Right lobe of liver (tissue), 6 donors: ENCODE results near the gene PLEKHM2. TPM values are rescaled to one million over a fixed set of nuclear protein-coding genes. Genes with fewer than 3 reads are reported as not detected.
A peak's percentile ranks its signal among the peaks of the same experiment; 100 is the strongest.

Experiments used
- ATAC-seq, 4 donors: fragments of 200-7000 bp; cut with Tn5 transposase; one replicate each; pipeline ENCODE4 v1.9.1; 2020; ENCODE audit warnings: mild to moderate bottlenecking in 4 of 4, moderate library complexity in 4 of 4
- DNase-seq, 3 donors: peaks; one replicate each; pipeline ENCODE4 v3.0.0-alpha.2; 2020
- H3K27ac ChIP-seq, 3 donors: fragments of 200-600 bp; one replicate each; pipeline ENCODE4 v1.8.0; 2022
- H3K27me3 ChIP-seq, 2 donors: fragments of 200-600 bp; one replicate each; pipeline ENCODE4 v1.8.0; 2022
- H3K36me3 ChIP-seq, 4 donors: fragments of 200-600 bp; sonication (generic) in 1 of 4; one replicate each; pipeline versions ENCODE4 v1.5.1 to v1.8.0; 2017 to 2022; ENCODE audit warnings: control low read depth in 1 of 4
- H3K4me1 ChIP-seq, 4 donors: fragments of 200-600 bp; sonication (generic) in 1 of 4; one replicate each; pipeline versions ENCODE4 v1.5.1 to v1.8.0; 2017 to 2022; ENCODE audit warnings: control low read depth in 1 of 4
- H3K4me3 ChIP-seq, 3 donors: fragments of 200-600 bp; one replicate each; pipeline ENCODE4 v1.8.0; 2022
- H3K9me3 ChIP-seq, 4 donors: fragments of 200-600 bp; sonication (generic) in 1 of 4; one replicate each; pipeline versions ENCODE4 v1.5.1 to v1.8.0; 2017 to 2022; ENCODE audit warnings: control low read depth in 1 of 4
- CTCF ChIP-seq, 4 donors: fragments of 200-600 bp in 3 of 4; fragments of 450-650 bp in 1 of 4; IDR thresholded peaks; one replicate each; pipeline versions ENCODE4 v1.5.1 to v1.8.0; 2016 to 2022; ENCODE audit warnings: antibody characterized with exemption in 4 of 4, mild to moderate bottlenecking in 2 of 4
- POLR2A ChIP-seq: fragments of 450-650 bp; IDR thresholded peaks from one replicate; pipeline ENCODE4 v1.6.1; 2017; ENCODE audit warnings: antibody characterized with exemption, mild to moderate bottlenecking
- WGBS: methylation state at CpG from one replicate; pipeline ENCODE4 v1.1.6; 2018; ENCODE audit warnings: low coverage, low lambda C conversion rate; ENCODE audit not compliant: insufficient coverage; ENCODE audit errors: missing lambda C conversion rate; 5-methylcytosine and 5-hydroxymethylcytosine counted together
- intact Hi-C, 2 donors: fragments of 100-400 bp; cut with DNase I; formaldehyde crosslinking; loops; one replicate each; pipeline versions ENCODE4 v1.11.2 to v1.14.1; 2022
- total RNA-seq, 6 experiments: library from RNA; depleted of rRNA in 2 of 6; stranded (reverse); fragments of >200 nt in 2 of 6; fragmentation: NEBNext Ultra II Directional in 3 of 6; extraction: Animal tissue kit (Norgen Biotek cat#: 25700) in 3 of 6; gene quantifications; one replicate each; pipeline versions ENCODE4 v1.1.0 to v1.2.4, GENCODE V29; 2016 to 2023
- donor health status: DM: no; HTN: yes; CAD: no.
- donor health status: DM: no; HTN: no; CAD: no.
- donor health status: DM: no; HTN: no; CAD: no.
- donor health status: DM: no; HTN: yes; CAD: no.
- donor health status: DM: no; HTN: yes; CAD: no.

The PLEKHM2 gene
- total RNA-seq, 6 experiments from 2014 or later, result 15.6 to 27.9 (median 20.2) TPM

- no peaks in the 10 kb centered on the region for H3K27me3 ChIP-seq
- peaks cover 0 to 6% (median 3%) of the 10 kb centered on the region in 4 donors for H3K36me3 ChIP-seq
- no peak overlapping the region for H3K27ac ChIP-seq
- peaks cover 0 to 40% (median 17%) of the 10 kb centered on the region in 4 donors for H3K4me1 ChIP-seq
- intact Hi-C loops, result loop anchor here (10.0 kb wide), 1 partner anchor 144 kb away; no protein-coding TSS in a partner anchor
- no peak overlapping the region for H3K4me3 ChIP-seq
- DNase-seq (no peak), ATAC-seq (no peak)
- H3K9me3 ChIP-seq, result no peaks in the 10 kb centered on the region
- WGBS, result 70% methylated on average over 2 of the region's 15 CpGs
- no peak for TF ChIP-seq CTCF (IDR thresholded peaks at IDR 0.05)
- no peak for TF ChIP-seq POLR2A
Observed at GRCh38 chr1:15738416-15739113, 54.4 kb downstream of the PLEKHM2 start.

- no CpG with 5 or more reads among the region's 16 CpGs for WGBS
- TF ChIP-seq POLR2A, result no peak
- TF ChIP-seq CTCF (IDR thresholded peaks at IDR 0.05), result no peak
- intact Hi-C loops, result loop anchor here (10.0 kb wide), 1 partner anchor 144 kb away; no protein-coding TSS in a partner anchor
- Histone ChIP-seq H3K9me3 (no peaks in the 10 kb centered on the region), H3K4me1 (peaks cover 0 to 40% (median 17%) of the 10 kb centered on the region in 4 donors), H3K36me3 (no peaks in the 10 kb centered on the region), H3K27ac (no peak overlapping the region), H3K4me3 (no peak overlapping the region), H3K27me3 (no peaks in the 10 kb centered on the region)
- ATAC-seq (no peak), DNase-seq (no peak)
Observed at GRCh38 chr1:15739259-15739658, 55.1 kb downstream of the PLEKHM2 start.

GRCh38 chr1:15739745-15740144 lies 55.6 kb downstream of the PLEKHM2 start:
- 80% methylated on average over 1 of the region's 7 CpGs for WGBS
- intact Hi-C loops, result loop anchor here (10.0 kb wide), 1 partner anchor 145 kb away; no protein-coding TSS in a partner anchor
- TF ChIP-seq POLR2A (no peak), CTCF (IDR thresholded peaks at IDR 0.05) (peak in 1 of 4 donors; percentile 24)

DNA sequence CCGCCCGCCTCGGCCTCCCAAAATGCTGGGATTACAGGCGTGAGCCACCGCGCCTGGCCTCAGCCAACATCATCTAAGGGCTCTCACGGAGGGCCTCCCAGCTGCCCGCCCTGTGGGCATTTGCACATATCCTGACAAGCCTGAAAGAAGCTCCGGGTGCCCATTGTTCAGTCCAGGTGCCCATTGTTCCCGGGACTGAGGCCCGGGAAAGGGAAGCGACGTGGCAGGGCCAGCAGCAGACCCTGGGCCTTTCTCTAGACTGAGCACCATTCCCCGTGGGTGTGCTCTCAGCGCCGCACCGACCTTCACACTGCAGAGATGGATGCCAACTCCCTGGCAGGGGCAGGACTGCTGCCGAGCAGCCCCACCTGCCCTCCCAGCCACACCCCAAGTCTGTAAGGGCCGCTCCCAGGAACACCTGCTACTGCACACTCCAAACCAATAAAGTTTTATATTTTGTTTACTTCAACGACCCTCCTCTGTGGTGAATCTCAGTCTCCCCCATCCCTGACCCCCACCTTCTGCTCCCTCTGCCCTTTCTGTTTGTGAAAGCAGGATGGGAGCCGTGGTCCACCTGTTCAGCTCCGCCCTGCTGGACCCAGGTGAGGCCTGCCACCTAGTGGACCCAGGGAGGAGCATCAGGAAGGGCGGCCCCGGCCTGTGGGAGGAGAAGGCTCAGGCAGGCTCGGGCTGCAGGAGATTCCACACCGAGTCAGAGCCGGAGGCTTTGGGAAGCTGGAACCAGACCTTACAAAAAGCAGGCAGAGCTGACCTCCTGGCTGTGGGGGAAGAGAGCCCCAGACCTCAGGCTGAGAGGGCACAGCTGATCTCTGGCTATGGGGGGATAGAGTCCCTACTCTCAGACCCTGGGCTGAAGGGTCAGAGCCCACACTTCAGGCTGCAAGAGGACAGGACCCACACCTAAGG lies 57.1 kb downstream of the PLEKHM2 start:
- ATAC-seq, result peak; percentile 81 to 88 (median 84)
- no peaks in the 10 kb centered on the region for H3K36me3 ChIP-seq
- no peak overlapping the region for H3K4me3 ChIP-seq
- intact Hi-C loops, result no loop called here
- no peaks in the 10 kb centered on the region for H3K9me3 ChIP-seq
- WGBS, result 26% methylated on average over 11 of the region's 27 CpGs
- H3K27ac ChIP-seq, result peak overlapping the region in 1 of 3 donors; percentile 62
- H3K27me3 ChIP-seq, result no peaks in the 10 kb centered on the region
- H3K4me1 ChIP-seq, result peaks cover 0 to 24% (median 10%) of the 10 kb centered on the region in 4 donors
- peak; percentile 87 to 90 (median 88) for DNase-seq
- TF ChIP-seq CTCF (IDR thresholded peaks at IDR 0.05), result peak; percentile 84 to 89 (median 88)
- no peak for TF ChIP-seq POLR2A

More at GRCh38 chr1:15739745-15740144, 55.6 kb downstream of the PLEKHM2 start:
- Histone ChIP-seq H3K36me3 (no peaks in the 10 kb centered on the region), H3K4me3 (no peak overlapping the region), H3K9me3 (no peaks in the 10 kb centered on the region), H3K4me1 (peaks cover 0 to 36% (median 16%) of the 10 kb centered on the region in 4 donors), H3K27me3 (no peaks in the 10 kb centered on the region), H3K27ac (no peak overlapping the region)
- no peak for ATAC-seq
- no peak for DNase-seq
